Activated CD4-positive, alpha-beta T cell treated with anti-CD3 and anti-CD28 coated beads, Interleukin-2, amount 10 ng/mL, durations not matched to agents 7 days and 5 days (primary cell): Measurements from ENCODE around the gene ZNF580. TPM values are rescaled to one million over a fixed set of nuclear protein-coding genes. Genes with fewer than 3 reads are reported as not detected.

Experiments
- CTCF ChIA-PET: fragments of 350-600 bp; sonication (Branson Sonifier 250); formaldehyde crosslinking; loops from one replicate; lab custom pipeline; 2021; ENCODE audit warnings: antibody characterized with exemption; lab: Charles Lee
- POLR2A ChIA-PET: fragments of 350-600 bp; sonication (Branson Sonifier 250); formaldehyde crosslinking; loops from one replicate; lab custom pipeline; 2021; ENCODE audit warnings: antibody characterized with exemption; lab: Charles Lee
- DNase-seq: peaks from one replicate; pipeline ENCODE4 v3.0.0-alpha.2; 2020
- H3K27ac Mint-ChIP-seq: one replicate; pipeline ENCODE4 v1.8.0; 2021; ENCODE audit warnings: mild to moderate bottlenecking, moderate library complexity, mixed read lengths
- H3K27me3 Mint-ChIP-seq: one replicate; pipeline ENCODE4 v1.8.0; 2021; ENCODE audit warnings: mixed read lengths
- H3K36me3 Mint-ChIP-seq: one replicate; pipeline ENCODE4 v1.8.0; 2021; ENCODE audit warnings: low read depth, mixed read lengths
- H3K4me1 Mint-ChIP-seq: one replicate; pipeline ENCODE4 v1.8.0; 2021; ENCODE audit warnings: mixed read lengths
- H3K4me3 Mint-ChIP-seq: one replicate; pipeline ENCODE4 v1.8.0; 2021; ENCODE audit warnings: mild to moderate bottlenecking, moderate library complexity, mixed read lengths
- H3K9me3 Mint-ChIP-seq: one replicate; pipeline ENCODE4 v1.8.0; 2021; ENCODE audit warnings: mixed read lengths
- total RNA-seq, 2 experiments: library from RNA; stranded (reverse); gene quantifications; one replicate each; pipeline ENCODE4 v1.2.3, GENCODE V29; 2021

ZNF580 gene, protein sequence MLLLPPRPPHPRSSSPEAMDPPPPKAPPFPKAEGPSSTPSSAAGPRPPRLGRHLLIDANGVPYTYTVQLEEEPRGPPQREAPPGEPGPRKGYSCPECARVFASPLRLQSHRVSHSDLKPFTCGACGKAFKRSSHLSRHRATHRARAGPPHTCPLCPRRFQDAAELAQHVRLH
- 10 to 100 TPM; 44.6 to 45.9 TPM for total RNA-seq

DNA sequence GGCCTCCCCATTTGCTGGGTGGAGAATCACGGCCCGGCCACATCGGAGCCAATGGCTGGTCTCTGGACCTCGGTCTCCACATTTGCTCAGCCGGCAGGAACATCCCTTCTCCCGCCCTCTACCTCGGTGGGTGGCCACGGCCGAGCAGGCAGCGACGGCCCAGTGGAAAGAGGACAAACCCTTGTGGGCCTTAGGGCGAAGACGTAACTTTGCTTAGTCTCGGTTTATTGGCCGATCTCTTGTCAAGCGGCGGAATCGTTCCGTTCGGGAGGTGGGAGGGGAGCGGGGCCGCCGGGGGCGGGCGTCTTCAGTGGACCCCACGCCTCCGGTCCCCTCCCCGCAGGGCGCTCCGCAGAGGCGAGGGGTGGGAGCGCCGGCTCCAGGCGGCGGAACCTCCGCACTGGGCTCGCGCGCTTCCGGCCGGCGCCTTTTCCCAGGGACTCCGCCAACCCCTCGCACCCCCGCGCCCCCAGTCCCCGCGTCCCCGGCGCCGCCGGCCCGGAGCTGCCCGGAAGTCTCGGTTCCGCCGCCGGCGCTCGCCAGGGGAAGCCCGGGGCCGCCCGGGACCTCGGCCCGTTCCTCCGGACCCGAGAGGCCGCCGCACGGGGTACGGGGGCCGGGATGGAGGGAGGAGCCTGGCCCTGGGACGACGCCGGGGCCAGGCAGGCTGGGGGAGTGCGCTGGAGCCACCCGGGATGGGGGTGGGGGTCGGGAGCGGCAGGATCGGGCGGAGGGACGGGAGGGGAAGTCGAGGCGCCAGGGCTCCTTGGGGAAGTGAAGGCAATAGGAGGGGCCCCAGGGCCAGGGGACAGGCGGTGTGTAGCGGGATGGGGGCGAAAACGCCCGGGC, at the start of gene ZNF580:
Gene ZNF580, plus strand, starts transcription at position 426 of the 849 bp plus-strand sequence. CDS start 1,507 bp downstream, outside the sequence.
- Mint-ChIP-seq H3K36me3 (peaks cover 41% of the 10 kb centered on the region), H3K27ac (peak within 1 kb of the TSS; percentile 95), H3K4me3 (peak within 1 kb of the TSS; percentile 93), H3K27me3 (no peaks in the 10 kb centered on the region), H3K9me3 (peaks cover 3% of the 10 kb centered on the region), H3K4me1 (peaks cover 67% of the 10 kb centered on the region)
- CTCF ChIA-PET = interaction anchor here (0.9 to 2.1 kb wide), 10 partner anchors 8 to 137 kb away, joined by 3 to 8 read pairs (median 6); partner anchors contain the start of genes U2AF2 and ZNF865
- POLR2A ChIA-PET = no interaction called here
- DNase-seq = peak; percentile 50

DNA sequence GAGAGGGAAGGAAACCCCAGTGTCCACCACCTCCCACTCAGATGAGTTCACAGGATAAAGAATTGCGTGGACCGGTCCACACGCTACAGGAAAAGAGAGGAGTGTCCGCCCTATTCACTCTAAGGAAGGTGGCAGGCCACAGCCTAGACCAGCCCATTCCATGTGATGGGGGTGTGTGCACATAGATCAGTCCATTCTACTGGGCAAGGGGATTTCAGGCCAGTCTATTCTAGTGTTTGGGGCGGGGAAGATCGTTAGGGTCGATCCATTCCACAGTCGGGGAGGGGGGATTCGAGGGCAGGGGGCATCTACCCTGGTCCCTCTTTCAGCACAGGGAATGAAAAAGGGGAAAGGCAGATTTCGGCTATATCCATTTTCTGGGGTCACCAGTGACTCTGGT, 49.2 kb upstream of the ZNF580 start:
- Mint-ChIP-seq H3K36me3 (peaks cover 28% of the 10 kb centered on the region), H3K27ac (no peak overlapping the region), H3K4me3 (no peak overlapping the region), H3K27me3 (peaks cover 7% of the 10 kb centered on the region), H3K9me3 (peaks cover 3% of the 10 kb centered on the region), H3K4me1 (peaks cover 10% of the 10 kb centered on the region)
- CTCF ChIA-PET = no interaction called here
- DNase-seq = no peak
- POLR2A ChIA-PET = no interaction called here

DNA sequence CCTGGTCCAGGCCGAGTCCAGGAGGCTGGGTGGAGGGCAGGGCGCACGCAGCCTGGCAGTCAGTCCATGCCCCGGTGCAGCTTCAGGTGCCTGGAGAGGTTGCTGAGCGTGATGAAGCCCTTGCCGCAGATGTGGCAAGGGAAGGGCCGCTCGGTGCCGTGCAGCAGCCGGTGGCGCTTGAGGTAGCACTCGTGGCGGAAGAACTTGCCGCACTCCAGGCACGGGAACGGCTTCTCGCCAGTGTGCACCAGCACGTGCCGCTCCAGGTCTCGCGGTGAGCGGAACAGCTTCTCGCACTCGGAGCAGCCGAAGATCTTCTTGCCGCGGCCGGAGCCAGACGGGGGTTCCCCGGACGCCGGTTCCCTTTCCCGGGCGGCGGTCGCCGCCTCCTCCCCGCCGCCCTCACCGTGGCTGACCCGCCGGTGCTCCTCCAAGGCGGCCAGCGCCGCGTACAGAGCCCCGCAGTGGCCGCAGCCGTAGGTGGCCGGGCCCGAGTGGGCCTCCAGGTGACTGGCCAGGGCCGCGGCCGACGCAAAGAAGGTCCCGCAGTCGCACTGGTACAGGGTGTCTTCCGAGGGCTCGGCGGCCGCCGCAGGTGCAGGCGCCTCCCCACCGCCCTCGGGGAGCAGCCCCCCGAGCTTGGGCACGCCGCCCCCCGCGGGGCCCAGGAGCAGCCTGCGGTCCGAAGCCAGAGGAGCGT, 48.3 kb upstream of the ZNF580 start:
- Mint-ChIP-seq H3K27me3 (no peaks in the 10 kb centered on the region), H3K27ac (no peak overlapping the region), H3K4me3 (no peak overlapping the region), H3K36me3 (peaks cover 34% of the 10 kb centered on the region), H3K9me3 (peaks cover 3% of the 10 kb centered on the region), H3K4me1 (peaks cover 4% of the 10 kb centered on the region)
- CTCF ChIA-PET = no interaction called here
- no peak for DNase-seq
- POLR2A ChIA-PET = no interaction called here

DNA sequence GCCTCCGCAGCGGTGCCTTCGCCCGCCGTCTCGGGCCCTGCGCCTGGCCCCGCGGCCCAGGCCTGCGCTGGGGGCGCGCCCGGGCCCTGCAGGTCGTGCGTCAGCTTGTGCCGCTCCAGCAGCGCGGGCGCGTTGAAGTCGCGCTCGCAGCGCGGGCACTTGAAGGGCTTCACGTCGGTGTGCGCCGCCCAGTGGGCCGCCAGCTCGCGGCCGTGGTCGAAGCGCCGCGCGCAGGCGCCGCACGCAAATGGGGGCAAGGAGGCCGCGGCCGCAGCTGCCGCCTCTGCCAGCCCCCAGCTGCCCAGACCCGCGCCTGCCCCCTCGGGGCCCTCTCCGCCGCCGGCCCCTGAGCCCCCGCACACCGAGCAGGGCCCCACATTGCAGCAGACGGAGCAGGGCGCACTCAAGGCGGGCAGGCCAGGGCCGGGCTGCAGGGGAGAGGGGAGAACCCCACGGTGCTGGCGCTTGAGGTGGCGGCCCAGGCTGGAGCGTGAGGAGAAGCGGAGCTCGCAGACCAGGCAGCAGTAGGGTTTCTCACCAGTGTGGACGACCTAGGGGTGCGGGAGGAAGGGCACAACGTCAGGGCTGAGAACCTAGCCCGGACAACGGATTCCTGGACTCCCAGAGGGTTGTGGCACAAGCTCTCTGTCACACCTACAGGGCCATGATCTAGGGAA, 47.6 kb upstream of the ZNF580 start:
- CTCF ChIA-PET = no interaction called here
- POLR2A ChIA-PET = no interaction called here
- H3K27ac Mint-ChIP-seq = no peak overlapping the region

DNA sequence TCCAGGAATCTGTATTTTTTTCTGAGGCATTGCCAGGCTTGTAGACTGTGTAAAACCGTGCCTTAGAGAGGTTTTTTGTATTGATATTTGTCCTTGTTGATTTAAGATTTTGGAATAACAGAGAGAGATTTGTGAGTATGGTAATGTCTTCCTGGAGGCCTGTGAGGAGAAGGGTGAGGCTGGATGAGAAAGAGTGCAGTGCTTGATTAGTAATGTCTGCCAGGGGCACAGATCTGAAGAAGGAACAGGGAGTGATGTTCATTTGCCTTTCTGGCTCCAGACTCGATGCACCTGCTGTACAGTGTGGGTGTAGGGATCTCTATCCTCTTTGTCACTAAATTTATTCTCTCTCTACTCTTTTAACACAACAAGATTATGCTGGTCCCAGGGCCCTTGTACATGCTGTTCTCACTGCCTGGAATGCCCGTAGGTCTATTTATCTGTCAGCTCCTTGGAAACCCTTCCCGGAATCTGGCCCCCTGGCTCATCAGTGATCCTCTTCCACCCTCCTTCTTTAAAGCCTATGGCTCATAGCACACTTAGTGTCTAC, 45.7 kb upstream of the ZNF580 start:
- no peak for DNase-seq
- POLR2A ChIA-PET = no interaction called here
- CTCF ChIA-PET = interaction anchor here (0.8 kb wide), 1 partner anchor 36 kb away, joined by 5 read pairs; no protein-coding TSS in a partner anchor
- Mint-ChIP-seq H3K36me3 (peaks cover 38% of the 10 kb centered on the region), H3K4me1 (peaks cover 15% of the 10 kb centered on the region), H3K27ac (peak overlapping the region; percentile 1), H3K4me3 (no peak overlapping the region), H3K27me3 (no peaks in the 10 kb centered on the region), H3K9me3 (peaks cover 7% of the 10 kb centered on the region)

More for the DNA sequence above, 47.6 kb upstream of the ZNF580 start:
- peaks cover 8% of the 10 kb centered on the region for H3K4me1 Mint-ChIP-seq
- H3K36me3 Mint-ChIP-seq = peaks cover 34% of the 10 kb centered on the region
- H3K9me3 Mint-ChIP-seq = peaks cover 3% of the 10 kb centered on the region
- no peak for DNase-seq
- no peaks in the 10 kb centered on the region for H3K27me3 Mint-ChIP-seq
- H3K4me3 Mint-ChIP-seq = no peak overlapping the region

DNA sequence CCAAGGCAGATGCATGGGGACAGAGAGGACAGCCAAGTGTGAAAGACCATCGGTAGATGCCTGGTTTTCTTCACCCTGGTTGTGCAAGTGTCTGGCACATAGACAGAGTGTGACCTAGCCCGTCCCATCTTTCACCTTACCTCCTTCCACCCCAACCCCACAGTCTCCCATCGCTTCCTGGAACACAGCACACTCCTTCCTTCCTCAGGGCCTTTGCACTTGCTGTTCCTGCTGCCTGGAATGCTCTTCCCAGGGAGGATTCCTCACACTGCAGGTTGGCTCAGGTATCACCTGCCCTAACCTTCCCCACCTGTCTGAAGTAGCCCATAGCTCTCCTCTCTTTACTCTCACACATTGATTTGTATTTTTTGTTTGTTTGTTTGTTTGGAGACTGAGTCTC, 44.5 kb upstream of the ZNF580 start:
- Mint-ChIP-seq H3K9me3 (peaks cover 7% of the 10 kb centered on the region), H3K36me3 (peaks cover 36% of the 10 kb centered on the region), H3K27ac (no peak overlapping the region), H3K27me3 (no peaks in the 10 kb centered on the region), H3K4me1 (peaks cover 20% of the 10 kb centered on the region), H3K4me3 (no peak overlapping the region)
- POLR2A ChIA-PET = interaction anchor here (0.6 kb wide), 1 partner anchor 13 kb away, joined by 4 read pairs; no protein-coding TSS in a partner anchor
- CTCF ChIA-PET = interaction anchor here (1.5 kb wide), 1 partner anchor 9 kb away, joined by 5 read pairs; the partner anchor contains the start of gene ZNF865
- DNase-seq = no peak

DNA sequence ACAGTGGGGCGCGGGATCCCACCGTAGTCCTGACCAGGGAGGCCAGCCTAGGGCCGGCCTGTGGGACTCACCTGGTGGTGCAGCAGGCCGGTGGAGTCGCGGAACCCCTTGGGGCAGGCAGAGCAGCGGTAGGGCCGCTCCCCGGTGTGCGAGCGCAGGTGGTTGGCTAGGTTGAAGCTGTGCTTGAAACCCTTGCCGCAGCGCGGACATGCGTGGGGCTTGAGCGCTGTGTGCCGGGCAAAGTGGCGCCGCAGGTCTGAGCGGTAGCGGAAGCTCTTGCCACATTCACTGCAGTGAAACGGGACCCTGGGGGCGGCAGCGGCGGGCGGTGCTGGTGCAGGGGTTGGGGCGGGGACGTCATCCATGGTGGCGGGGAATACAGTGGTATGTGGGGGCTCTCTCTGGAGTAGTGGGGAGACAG, 43.3 kb upstream of the ZNF580 start:
- peaks cover 26% of the 10 kb centered on the region for H3K4me1 Mint-ChIP-seq
- no peak overlapping the region for H3K27ac Mint-ChIP-seq
- H3K36me3 Mint-ChIP-seq = peaks cover 35% of the 10 kb centered on the region
- no peak overlapping the region for H3K4me3 Mint-ChIP-seq
- H3K27me3 Mint-ChIP-seq = no peaks in the 10 kb centered on the region
- CTCF ChIA-PET = interaction anchor here (0.6 kb wide), 2 partner anchors 446 to 597 kb away, joined by 3 to 4 read pairs; no protein-coding TSS in a partner anchor
- DNase-seq = no peak
- POLR2A ChIA-PET = interaction anchor here (0.5 kb wide), 1 partner anchor 418 kb away, joined by 3 read pairs; no protein-coding TSS in a partner anchor
- H3K9me3 Mint-ChIP-seq = peaks cover 7% of the 10 kb centered on the region

DNA sequence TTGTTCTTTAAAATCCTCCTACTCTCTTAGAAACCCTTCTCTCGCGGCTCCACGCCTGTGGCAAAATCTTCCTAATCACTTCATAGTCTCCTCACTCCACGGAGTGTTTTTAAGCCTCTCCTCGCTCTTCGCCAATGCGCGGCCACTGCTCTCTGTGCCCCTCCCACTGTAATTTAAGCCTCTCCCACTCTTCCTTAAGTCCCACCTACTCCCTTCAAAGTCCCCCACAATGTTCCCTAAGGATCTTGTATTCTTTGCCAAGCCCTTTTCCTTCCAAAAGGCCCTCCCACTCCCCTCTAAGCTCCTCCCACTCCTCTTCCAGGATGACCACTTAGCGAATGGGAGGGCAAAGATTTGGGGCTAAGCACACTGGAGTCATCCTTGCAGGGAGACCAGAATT, 42.8 kb upstream of the ZNF580 start:
- H3K9me3 Mint-ChIP-seq = peaks cover 7% of the 10 kb centered on the region
- CTCF ChIA-PET = interaction anchor here (0.6 kb wide), 2 partner anchors 447 to 597 kb away, joined by 3 to 4 read pairs; no protein-coding TSS in a partner anchor
- H3K27ac Mint-ChIP-seq = peak overlapping the region; percentile 57
- POLR2A ChIA-PET = no interaction called here
- peaks cover 27% of the 10 kb centered on the region for H3K4me1 Mint-ChIP-seq
- no peak for DNase-seq
- H3K4me3 Mint-ChIP-seq = no peak overlapping the region
- H3K27me3 Mint-ChIP-seq = no peaks in the 10 kb centered on the region
- H3K36me3 Mint-ChIP-seq = peaks cover 35% of the 10 kb centered on the region

DNA sequence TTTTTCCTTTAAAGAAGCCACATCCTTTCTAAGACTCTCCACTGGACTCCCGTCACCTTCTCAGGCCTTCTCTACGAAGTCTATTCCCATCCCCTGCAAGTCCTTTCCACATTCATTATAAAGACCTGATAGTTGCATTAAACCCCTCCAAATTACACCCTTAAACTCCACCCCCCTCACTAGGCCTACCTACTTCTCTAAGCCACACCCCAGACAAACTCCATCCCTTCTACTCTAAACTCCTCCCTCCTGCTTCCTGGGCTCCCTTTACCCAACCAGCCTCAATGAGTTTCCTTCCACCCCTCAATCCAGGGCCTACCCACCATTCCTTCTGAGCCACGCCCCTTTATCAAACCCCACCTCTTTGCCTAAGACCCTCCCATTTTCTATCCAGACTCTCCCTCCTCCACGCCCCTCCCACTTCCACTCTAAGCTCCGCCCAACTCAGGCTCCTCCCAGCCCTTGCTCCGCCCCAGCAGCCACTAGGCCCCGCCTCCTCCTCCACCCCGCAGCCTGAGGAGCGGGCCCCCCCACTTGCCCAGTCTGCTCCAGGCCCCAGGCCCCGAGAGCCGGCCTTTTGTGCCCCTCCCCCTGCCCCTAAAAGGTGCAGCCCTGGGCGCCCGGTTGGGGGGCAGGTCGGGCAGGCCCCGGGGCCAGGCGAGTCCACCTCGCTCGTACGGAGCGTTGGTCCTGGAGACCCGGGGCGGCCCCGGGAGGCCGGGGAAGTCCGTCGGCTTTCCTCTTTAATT, 41.9 kb upstream of the ZNF580 start:
- H3K9me3 Mint-ChIP-seq = peaks cover 7% of the 10 kb centered on the region

DNA sequence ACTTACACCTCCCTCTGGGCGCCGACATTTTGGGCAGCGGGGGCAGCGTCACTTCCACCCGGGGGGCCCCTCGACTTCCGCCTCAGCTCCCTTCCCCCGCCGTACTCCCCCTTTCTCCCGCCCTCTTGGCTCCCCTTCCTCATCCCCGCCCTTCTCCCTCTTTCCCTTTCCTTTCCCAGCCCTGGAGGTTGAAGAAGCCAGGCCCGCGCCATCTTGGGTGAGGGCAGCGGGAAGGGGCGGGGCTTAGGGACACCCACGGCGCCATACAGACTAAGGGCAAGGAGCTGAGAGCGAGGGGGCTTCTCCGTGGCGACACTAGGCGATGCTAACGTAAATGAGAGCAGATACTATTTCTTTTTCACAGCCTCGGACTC, 41.3 kb upstream of the ZNF580 start, which contains the start of gene FIZ1:
Gene FIZ1, minus strand, starts transcription at position 50 of the 374 bp plus-strand sequence. CDS start 1,652 bp downstream, outside the sequence.
- peak within 1 kb of the TSS; percentile 96 for H3K27ac Mint-ChIP-seq
- ChIA-PET POLR2A (interaction anchor here (0.8 to 1.4 kb wide), 3 partner anchors 10 to 192 kb away, joined by 3 to 6 read pairs (median 3); partner anchors contain the start of genes UBE2S and ZNF579), CTCF (interaction anchor here (0.6 to 1.4 kb wide), 5 partner anchors 23 to 95 kb away, joined by 3 to 7 read pairs (median 3); partner anchors contain the start of gene U2AF2)
- peak within 1 kb of the TSS; percentile 87 for H3K4me3 Mint-ChIP-seq
- H3K4me1 Mint-ChIP-seq = peaks cover 38% of the 10 kb centered on the region
- H3K9me3 Mint-ChIP-seq = peaks cover 7% of the 10 kb centered on the region
- peaks cover 38% of the 10 kb centered on the region for H3K36me3 Mint-ChIP-seq
- peak; percentile 97 for DNase-seq
- H3K27me3 Mint-ChIP-seq = no peaks in the 10 kb centered on the region

More for the DNA sequence above, 41.9 kb upstream of the ZNF580 start:
- peak overlapping the region; percentile 87 for H3K4me3 Mint-ChIP-seq
- H3K27ac Mint-ChIP-seq = peak overlapping the region; percentile 96
- H3K27me3 Mint-ChIP-seq = no peaks in the 10 kb centered on the region
- POLR2A ChIA-PET = interaction anchor here (0.8 to 1.4 kb wide), 3 partner anchors 9 to 191 kb away, joined by 3 to 6 read pairs (median 3); partner anchors contain the start of genes UBE2S and ZNF579
- peak; percentile 95 for DNase-seq
- CTCF ChIA-PET = interaction anchor here (0.6 to 1.4 kb wide), 5 partner anchors 24 to 95 kb away, joined by 3 to 7 read pairs (median 3); partner anchors contain the start of gene U2AF2
- peaks cover 38% of the 10 kb centered on the region for H3K36me3 Mint-ChIP-seq
- peaks cover 36% of the 10 kb centered on the region for H3K4me1 Mint-ChIP-seq
